WTC11 (cell line): ENCODE measurements around the gene SRR. TPM values are rescaled to one million over a fixed set of nuclear protein-coding genes. Genes with fewer than 3 reads are reported as not detected.
A peak's percentile ranks its signal among the peaks of the same experiment; 100 is the strongest.

Experiments used
- ATAC-seq: fragments of 200-7000 bp; cut with Tn5 transposase; 2 replicates; pipeline ENCODE4 v1.10.0; 2021; ENCODE audit warnings: mild to moderate bottlenecking, moderate library complexity
- CTCF ChIA-PET: fragments of 300-600 bp; sonication (Branson Sonifier 250); formaldehyde crosslinking; loops from one replicate; lab custom pipeline; 2021; ENCODE audit warnings: antibody characterized with exemption; lab: Charles Lee
- POLR2A ChIA-PET: fragments of 350-600 bp; sonication (Branson Sonifier 250); formaldehyde crosslinking; loops from one replicate; lab custom pipeline; 2021; ENCODE audit warnings: antibody characterized with exemption; lab: Charles Lee
- DNase-seq: peaks from one replicate; pipeline ENCODE4 v3.0.0; 2021; ENCODE audit warnings: low spot score
- H3K27ac Mint-ChIP-seq: 2 replicates; pipeline ENCODE4 v1.8.0; 2021; ENCODE audit warnings: mixed read lengths
- H3K27me3 Mint-ChIP-seq: 2 replicates; pipeline ENCODE4 v1.8.0; 2021; ENCODE audit warnings: low read depth, mild to moderate bottlenecking, moderate library complexity, mixed read lengths
- H3K36me3 Mint-ChIP-seq: 2 replicates; pipeline ENCODE4 v1.8.0; 2021; ENCODE audit warnings: mixed read lengths
- H3K4me1 Mint-ChIP-seq: 2 replicates; pipeline ENCODE4 v1.8.0; 2022; ENCODE audit warnings: mixed read lengths
- H3K4me3 Mint-ChIP-seq: 2 replicates; pipeline ENCODE4 v1.8.0; 2021; ENCODE audit warnings: mild to moderate bottlenecking, moderate library complexity, mixed read lengths
- H3K9me3 Mint-ChIP-seq: 2 replicates; pipeline ENCODE4 v1.8.0; 2021; ENCODE audit warnings: mixed read lengths
- AFF4 ChIP-seq: sonication (generic); formaldehyde crosslinking; IDR thresholded peaks from 2 replicates; pipeline ENCODE4 v1.8.1; 2023; ENCODE audit warnings: mild to moderate bottlenecking, missing genetic modification reagents, borderline replicate concordance
- ATF2 ChIP-seq: sonication (generic); formaldehyde crosslinking; IDR thresholded peaks from 2 replicates; pipeline ENCODE4 v1.8.1; 2022; ENCODE audit warnings: low read depth, missing genetic modification reagents, borderline replicate concordance
- CDX4 ChIP-seq: fragments of 250-450 bp; sonication (Bioruptor Pico); IDR thresholded peaks from 2 replicates; pipeline ENCODE4 v1.9.0; 2021; ENCODE audit warnings: moderate library complexity, mild to moderate bottlenecking, inconsistent platforms, borderline replicate concordance
- CREB1 ChIP-seq: sonication (generic); formaldehyde crosslinking; IDR thresholded peaks from 2 replicates; pipeline ENCODE4 v1.8.0; 2023; ENCODE audit warnings: mild to moderate bottlenecking, missing genetic modification reagents
- EMX1 ChIP-seq: fragments of 250-450 bp; sonication (Bioruptor Pico); IDR thresholded peaks from 2 replicates; pipeline ENCODE4 v1.8.0; 2021; ENCODE audit warnings: mild to moderate bottlenecking
- GRHL2 ChIP-seq: fragments of 250-450 bp; sonication (Bioruptor Pico); IDR thresholded peaks from 2 replicates; pipeline ENCODE4 v1.8.0; 2022; ENCODE audit warnings: mild to moderate bottlenecking, moderate library complexity; ENCODE audit not compliant: insufficient replicate concordance, severe bottlenecking
- MXD4 ChIP-seq: fragments of 250-450 bp; sonication (Bioruptor Pico); IDR thresholded peaks from 2 replicates; pipeline ENCODE4 v1.8.0; 2021; ENCODE audit warnings: mild to moderate bottlenecking, moderate library complexity, borderline replicate concordance
- OVOL2 ChIP-seq: fragments of 250-450 bp; sonication (Bioruptor Pico); IDR thresholded peaks from 2 replicates; pipeline ENCODE4 v1.9.0; 2021; ENCODE audit warnings: mild to moderate bottlenecking, borderline replicate concordance
- ZNF219 ChIP-seq: sonication (generic); formaldehyde crosslinking; IDR thresholded peaks from 2 replicates; pipeline ENCODE4 v1.8.0; 2023; ENCODE audit warnings: missing genetic modification reagents, mild to moderate bottlenecking, borderline replicate concordance
- ZNF416 ChIP-seq: fragments of 250-450 bp; sonication (Bioruptor Pico); IDR thresholded peaks from 2 replicates; pipeline ENCODE4 v1.9.0; 2021; ENCODE audit warnings: mild to moderate bottlenecking, inconsistent platforms
- ZNF512 ChIP-seq: sonication (generic); formaldehyde crosslinking; IDR thresholded peaks from 2 replicates; pipeline ENCODE4 v1.8.1; 2022; ENCODE audit warnings: missing genetic modification reagents, borderline replicate concordance
- ZNF532 ChIP-seq: fragments of 250-450 bp; sonication (Bioruptor Pico); IDR thresholded peaks from 2 replicates; pipeline ENCODE4 v1.9.0; 2021; ENCODE audit warnings: mild to moderate bottlenecking, borderline replicate concordance
- total RNA-seq: library from RNA; stranded (reverse); gene quantifications from 3 replicates; pipeline ENCODE4 v1.2.3, GENCODE V29; 2021
- TF ChIP-seq, protein P1 (sequence below): sonication (generic); formaldehyde crosslinking; IDR thresholded peaks from 2 replicates; pipeline ENCODE4 v1.8.0; 2022; ENCODE audit warnings: mild to moderate bottlenecking, missing genetic modification reagents
- TF ChIP-seq, protein P2 (sequence below): sonication (generic); formaldehyde crosslinking; IDR thresholded peaks from 2 replicates; pipeline ENCODE4 v1.8.0; 2023; ENCODE audit warnings: missing genetic modification reagents

The SRR gene
- total RNA-seq, 1 experiment from 2014 or later = 5.1 TPM

DNA sequence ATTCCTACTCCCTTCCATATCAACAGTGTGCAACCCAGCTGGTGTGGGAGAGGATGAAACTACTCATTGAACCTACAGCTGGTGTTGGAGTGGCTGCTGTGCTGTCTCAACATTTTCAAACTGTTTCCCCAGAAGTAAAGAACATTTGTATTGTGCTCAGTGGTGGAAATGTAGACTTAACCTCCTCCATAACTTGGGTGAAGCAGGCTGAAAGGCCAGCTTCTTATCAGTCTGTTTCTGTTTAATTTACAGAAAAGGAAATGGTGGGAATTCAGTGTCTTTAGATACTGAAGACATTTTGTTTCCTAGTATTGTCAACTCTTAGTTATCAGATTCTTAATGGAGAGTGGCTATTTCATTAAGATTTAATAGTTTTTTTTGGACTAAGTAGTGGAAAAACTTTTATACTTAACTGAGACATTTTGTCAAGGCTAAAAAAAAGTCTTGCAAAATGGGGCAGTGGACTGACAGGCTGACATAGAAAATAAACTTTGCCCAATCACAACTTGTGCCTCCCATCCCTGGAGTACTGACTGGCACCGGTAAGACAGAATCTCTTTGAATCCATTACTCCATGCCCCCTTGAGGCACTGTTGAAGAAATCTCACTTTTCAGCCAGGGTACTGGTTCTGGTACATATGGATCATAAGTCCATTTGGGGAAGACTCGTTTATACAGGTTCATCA is 20.0 kb downstream of the SRR start (continued):
- TF ChIP-seq ATF2 (CRISPR knock-in tag) = no peak

- H3K4me1 Mint-ChIP-seq = no peaks in the 10 kb centered on the region; the same call in 1 of the 2 replicates
- ChIA-PET POLR2A (interaction anchor here (0.7 kb wide), 1 partner anchor 253 kb away, joined by 4 read pairs; no protein-coding TSS in a partner anchor), CTCF (interaction anchor here (0.7 to 1.2 kb wide), 3 partner anchors 22 to 85 kb away, joined by 3 to 6 read pairs (median 3); no protein-coding TSS in a partner anchor)
- no peak overlapping the region for H3K27ac Mint-ChIP-seq
- H3K27me3 Mint-ChIP-seq = no peaks in the 10 kb centered on the region
- no peaks in the 10 kb centered on the region for H3K9me3 Mint-ChIP-seq
- no peak overlapping the region for H3K4me3 Mint-ChIP-seq
- DNase-seq = no peak
- TF ChIP-seq CREB1 = no peak
- TF ChIP-seq, protein P1, sequence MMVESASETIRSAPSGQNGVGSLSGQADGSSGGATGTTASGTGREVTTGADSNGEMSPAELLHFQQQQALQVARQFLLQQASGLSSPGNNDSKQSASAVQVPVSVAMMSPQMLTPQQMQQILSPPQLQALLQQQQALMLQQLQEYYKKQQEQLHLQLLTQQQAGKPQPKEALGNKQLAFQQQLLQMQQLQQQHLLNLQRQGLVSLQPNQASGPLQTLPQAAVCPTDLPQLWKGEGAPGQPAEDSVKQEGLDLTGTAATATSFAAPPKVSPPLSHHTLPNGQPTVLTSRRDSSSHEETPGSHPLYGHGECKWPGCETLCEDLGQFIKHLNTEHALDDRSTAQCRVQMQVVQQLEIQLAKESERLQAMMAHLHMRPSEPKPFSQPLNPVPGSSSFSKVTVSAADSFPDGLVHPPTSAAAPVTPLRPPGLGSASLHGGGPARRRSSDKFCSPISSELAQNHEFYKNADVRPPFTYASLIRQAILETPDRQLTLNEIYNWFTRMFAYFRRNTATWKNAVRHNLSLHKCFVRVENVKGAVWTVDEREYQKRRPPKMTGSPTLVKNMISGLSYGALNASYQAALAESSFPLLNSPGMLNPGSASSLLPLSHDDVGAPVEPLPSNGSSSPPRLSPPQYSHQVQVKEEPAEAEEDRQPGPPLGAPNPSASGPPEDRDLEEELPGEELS (CRISPR knock-in tag) = no peak
- TF ChIP-seq, protein P2, sequence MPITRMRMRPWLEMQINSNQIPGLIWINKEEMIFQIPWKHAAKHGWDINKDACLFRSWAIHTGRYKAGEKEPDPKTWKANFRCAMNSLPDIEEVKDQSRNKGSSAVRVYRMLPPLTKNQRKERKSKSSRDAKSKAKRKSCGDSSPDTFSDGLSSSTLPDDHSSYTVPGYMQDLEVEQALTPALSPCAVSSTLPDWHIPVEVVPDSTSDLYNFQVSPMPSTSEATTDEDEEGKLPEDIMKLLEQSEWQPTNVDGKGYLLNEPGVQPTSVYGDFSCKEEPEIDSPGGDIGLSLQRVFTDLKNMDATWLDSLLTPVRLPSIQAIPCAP (CRISPR knock-in tag) = no peak
- TF ChIP-seq OVOL2 (CRISPR knock-in tag) = no peak
- TF ChIP-seq EMX1 (CRISPR knock-in tag) = 0 out of 2 replicates have a peak, but pooled peaks have one; percentile 44
- no peak for TF ChIP-seq ZNF416 (CRISPR knock-in tag)
- no peak for TF ChIP-seq GRHL2 (CRISPR knock-in tag)
- TF ChIP-seq, all 79 proteins: peak for 1
- H3K36me3 Mint-ChIP-seq = peaks cover 16% of the 10 kb centered on the region
- no peak for ATAC-seq
Measured at GRCh38 chr17:2331303-2331702, 27.6 kb downstream of the SRR start.

GRCh38 chr17:2335726-2336214 is 32.0 kb downstream of the SRR start:
- Mint-ChIP-seq H3K27ac (peak overlapping the region; percentile 99), H3K36me3 (no peaks in the 10 kb centered on the region; the same call in 1 of the 2 replicates), H3K4me3 (no peak overlapping the region; the same call in 1 of the 2 replicates), H3K9me3 (no peaks in the 10 kb centered on the region), H3K4me1 (peaks cover 4% of the 10 kb centered on the region), H3K27me3 (no peaks in the 10 kb centered on the region)
- CTCF ChIA-PET = interaction anchor here (0.6 to 5.0 kb wide), 12 partner anchors 12 to 281 kb away, joined by 3 to 119 read pairs (median 15); partner anchors contain the start of genes HIC1, SMG6 and SRR
- POLR2A ChIA-PET = interaction anchor here (0.6 to 3.1 kb wide), 9 partner anchors 11 to 629 kb away, joined by 3 to 38 read pairs (median 5); partner anchors contain the start of genes SMG6 and SRR
- TF ChIP-seq ZNF532 (no peak), ZNF219 (CRISPR knock-in tag) (no peak), AFF4 (CRISPR knock-in tag) (no peak), ZNF512 (CRISPR knock-in tag) (no peak), CDX4 (CRISPR knock-in tag) (no peak), MXD4 (no peak)
- ATAC-seq (0 out of 2 replicates have a peak, but pooled peaks have one; percentile 3), DNase-seq (no peak)
